HEK293 (cell line): ENCODE results near the gene SMAD4.

ENCODE experiments used
- CTCF ChIA-PET: fragments of 350-600 bp; formaldehyde crosslinking; extraction: SDS; loops from one replicate; lab custom pipeline; 2021; ENCODE audit warnings: antibody characterized with exemption; lab: Yijun Ruan, JAX
- POLR2A ChIA-PET: fragments of 300-600 bp; formaldehyde crosslinking; extraction: SDS; loops from one replicate; lab custom pipeline; 2020; ENCODE audit warnings: antibody characterized with exemption, inconsistent platforms; lab: Yijun Ruan, JAX
- H3K27ac ChIP-seq: fragments of 200-500 bp; sonication (Bioruptor generic); 2 replicates; pipeline ENCODE4 v1.5.1; 2014; ENCODE audit warnings: low read depth, low read length, control low read depth, inconsistent platforms; ENCODE audit errors: extremely low read depth
- H3K36me3 ChIP-seq, 2 experiments: fragments of 200-500 bp in 1 of 2; sonication (Bioruptor generic) in 1 of 2; 1 replicate in 1 of 2; 2 replicates in 1 of 2; pipeline ENCODE4 v1.5.1; 2014 to 2017; ENCODE audit warnings: inconsistent platforms in 2 of 2, low read length in 2 of 2; ENCODE audit not compliant: control insufficient read depth in 2 of 2, insufficient read depth in 1 of 2
- H3K4me1 ChIP-seq: fragments of 200-500 bp; sonication (Bioruptor generic); 2 replicates; pipeline ENCODE4 v1.5.1; 2014; ENCODE audit warnings: mild to moderate bottlenecking, low read length, inconsistent platforms; ENCODE audit not compliant: control insufficient read depth, insufficient read depth
- H3K4me3 ChIP-seq: 2 replicates; pipeline ENCODE4 v1.5.1; 2011; ENCODE audit warnings: low read depth, mild to moderate bottlenecking, control low read depth, low read length, moderate library complexity
- H3K9me3 ChIP-seq: fragments of 200-500 bp; sonication (Bioruptor generic); 2 replicates; pipeline ENCODE4 v1.5.1; 2014; ENCODE audit warnings: low read depth, low read length, inconsistent platforms; ENCODE audit not compliant: control insufficient read depth, insufficient read depth
- BCL11A ChIP-seq: fragments of 450-650 bp; formaldehyde crosslinking; IDR thresholded peaks from 2 replicates; pipeline ENCODE4 v1.5.1; 2016; ENCODE audit warnings: low read depth, missing biosample characterization, missing genetic modification characterization
- BCL11B ChIP-seq: fragments of 450-650 bp; formaldehyde crosslinking; IDR thresholded peaks from 2 replicates; pipeline ENCODE4 v1.5.1; 2016; ENCODE audit warnings: low read depth, missing biosample characterization, missing genetic modification characterization
- GLI2 ChIP-seq: fragments of 450-650 bp; formaldehyde crosslinking; IDR thresholded peaks from 2 replicates; pipeline ENCODE4; 2017; ENCODE audit warnings: missing biosample characterization, missing genetic modification characterization, low read depth, borderline replicate concordance
- INSM2 ChIP-seq: fragments of 450-650 bp; formaldehyde crosslinking; IDR thresholded peaks from 2 replicates; pipeline ENCODE4 v1.5.1; 2016; ENCODE audit warnings: missing biosample characterization, missing genetic modification characterization
- KLF16 ChIP-seq: fragments of 450-650 bp; formaldehyde crosslinking; IDR thresholded peaks from 2 replicates; pipeline ENCODE4 v1.5.1; 2017; ENCODE audit warnings: missing biosample characterization, missing genetic modification characterization
- MEIS1 ChIP-seq: sonication (generic); formaldehyde crosslinking; IDR thresholded peaks from 2 replicates; pipeline ENCODE4 v1.8.1; 2022; ENCODE audit warnings: missing genetic modification reagents, mild to moderate bottlenecking, borderline replicate concordance
- OSR2 ChIP-seq: fragments of 450-650 bp; formaldehyde crosslinking; IDR thresholded peaks from 2 replicates; pipeline ENCODE4 v1.5.1; 2016; ENCODE audit warnings: missing biosample characterization, missing genetic modification characterization
- PRDM1 ChIP-seq: fragments of 450-650 bp; formaldehyde crosslinking; IDR thresholded peaks from 2 replicates; pipeline ENCODE4; 2016; ENCODE audit warnings: missing biosample characterization, missing genetic modification characterization
- PRDM6 ChIP-seq: fragments of 450-650 bp; formaldehyde crosslinking; IDR thresholded peaks from 2 replicates; pipeline ENCODE4 v1.5.1; 2017; ENCODE audit warnings: missing biosample characterization, missing genetic modification characterization
- REST ChIP-seq: fragments of 450-650 bp; formaldehyde crosslinking; IDR thresholded peaks from 2 replicates; pipeline ENCODE4 v1.5.1; 2016; ENCODE audit warnings: missing biosample characterization, missing genetic modification characterization
- SCRT1 ChIP-seq: fragments of 450-650 bp; formaldehyde crosslinking; IDR thresholded peaks from 2 replicates; pipeline ENCODE4 v1.5.1; 2016; ENCODE audit warnings: missing biosample characterization, missing genetic modification characterization, borderline replicate concordance
- SCRT2 ChIP-seq: fragments of 450-650 bp; formaldehyde crosslinking; IDR thresholded peaks from 2 replicates; pipeline ENCODE4 v1.5.1; 2016; ENCODE audit warnings: missing biosample characterization, missing genetic modification characterization
- SP7 ChIP-seq: fragments of 450-650 bp; formaldehyde crosslinking; IDR thresholded peaks from 2 replicates; pipeline ENCODE4 v1.5.1; 2016; ENCODE audit warnings: missing biosample characterization, missing genetic modification characterization
- WT1 ChIP-seq: fragments of 450-650 bp; formaldehyde crosslinking; IDR thresholded peaks from 2 replicates; pipeline ENCODE4 v1.5.1; 2016; ENCODE audit warnings: missing biosample characterization, missing genetic modification characterization
- ZBTB11 ChIP-seq: fragments of 450-650 bp; formaldehyde crosslinking; conservative IDR thresholded peaks from 2 replicates; pipeline ENCODE4 v1.5.1; 2016; ENCODE audit warnings: low read depth, missing biosample characterization, missing genetic modification characterization
- ZNF211 ChIP-seq: fragments of 450-650 bp; formaldehyde crosslinking; IDR thresholded peaks from 2 replicates; pipeline ENCODE4 v1.5.1; 2016; ENCODE audit warnings: low read depth, missing biosample characterization, missing genetic modification characterization
- ZNF239 ChIP-seq: fragments of 450-650 bp; formaldehyde crosslinking; IDR thresholded peaks from 2 replicates; pipeline ENCODE4 v1.5.1; 2016; ENCODE audit warnings: missing biosample characterization, missing genetic modification characterization
- ZNF48 ChIP-seq: fragments of 450-650 bp; formaldehyde crosslinking; IDR thresholded peaks from 2 replicates; pipeline ENCODE4 v1.5.1; 2016; ENCODE audit warnings: missing biosample characterization, missing genetic modification characterization
- ZNF544 ChIP-seq: fragments of 450-650 bp; formaldehyde crosslinking; IDR thresholded peaks from 2 replicates; pipeline ENCODE4 v1.5.0; 2017; ENCODE audit warnings: missing biosample characterization, missing genetic modification characterization
- ZNF549 ChIP-seq: fragments of 450-650 bp; IDR thresholded peaks from 2 replicates; pipeline ENCODE4 v1.5.1; 2018; ENCODE audit warnings: missing biosample characterization, missing genetic modification characterization, mild to moderate bottlenecking, inconsistent platforms, moderate library complexity
- ZNF791 ChIP-seq: fragments of 450-650 bp; formaldehyde crosslinking; IDR thresholded peaks from 2 replicates; pipeline ENCODE4 v1.5.1; 2016; ENCODE audit warnings: missing biosample characterization, missing genetic modification characterization
- ZNF830 ChIP-seq: fragments of 450-650 bp; IDR thresholded peaks from 2 replicates; pipeline ENCODE4 v1.5.0; 2018; ENCODE audit warnings: missing biosample characterization, missing genetic modification characterization, low read depth, mild to moderate bottlenecking, moderate library complexity
- ZNF837 ChIP-seq: fragments of 450-650 bp; formaldehyde crosslinking; IDR thresholded peaks from 2 replicates; pipeline ENCODE4 v1.5.1; 2016; ENCODE audit warnings: missing biosample characterization, missing genetic modification characterization
- ZNF843 ChIP-seq: fragments of 450-650 bp; formaldehyde crosslinking; IDR thresholded peaks from 2 replicates; pipeline ENCODE4 v1.5.1; 2016; ENCODE audit warnings: missing biosample characterization, missing genetic modification characterization
- ZSCAN18 ChIP-seq: fragments of 450-650 bp; formaldehyde crosslinking; IDR thresholded peaks from 2 replicates; pipeline ENCODE4 v1.5.1; 2016; ENCODE audit warnings: missing biosample characterization, missing genetic modification characterization
- ZXDB ChIP-seq: fragments of 450-650 bp; formaldehyde crosslinking; IDR thresholded peaks from 2 replicates; pipeline ENCODE4 v1.5.1; 2016; ENCODE audit warnings: missing biosample characterization, missing genetic modification characterization

Gene SMAD4

GRCh38 chr18:51044928-51045585, 15.0 kb downstream of the SMAD4 start (continued):
- TF ChIP-seq PRDM6 (peak; percentile 91), PRDM1 (peak; percentile 85), ZNF843 (tag by site-specific recombination) (peak; percentile 79), OSR2 (tag by site-specific recombination) (0 out of 2 replicates have a peak, but pooled peaks have one; percentile 29), ZXDB (peak; percentile 69; the same call in 1 of the 2 replicates), WT1 (tag by site-specific recombination) (peak; percentile 41; the same call in 1 of the 2 replicates), INSM2 (tag by site-specific recombination) (peak; percentile 26; the same call in 1 of the 2 replicates), BCL11B (tag by site-specific recombination) (peak; percentile 78; the same call in 1 of the 2 replicates), SCRT1 (tag by site-specific recombination) (peak; percentile 26; the same call in 1 of the 2 replicates)

GRCh38 chr18:51048190-51048589, 18.2 kb downstream of the SMAD4 start:
- CTCF ChIA-PET: interaction anchor here (0.7 kb wide), 1 partner anchor 228 kb away, joined by 3 read pairs; no protein-coding TSS in a partner anchor
- Histone ChIP-seq H3K27ac (no peak overlapping the region), H3K4me1 (peaks cover 17% of the 10 kb centered on the region), H3K4me3 (no peak overlapping the region), H3K9me3 (no peaks in the 10 kb centered on the region), H3K36me3 (peaks cover 19 to 41% of the 10 kb centered on the region in 2 experiments)
- POLR2A ChIA-PET: no interaction called here
- TF ChIP-seq ZNF549 (tag by site-specific recombination) (no peak), BCL11A (no peak), REST (no peak), ZNF211 (tag by site-specific recombination) (no peak), ZNF544 (tag by site-specific recombination) (no peak), ZNF837 (no peak), PRDM1 (no peak), SCRT2 (tag by site-specific recombination) (no peak), ZBTB11 (tag by site-specific recombination) (no peak), ZNF791 (tag by site-specific recombination) (no peak), KLF16 (tag by site-specific recombination) (no peak), ZNF830 (tag by site-specific recombination) (no peak), GLI2 (tag by site-specific recombination) (no peak), ZNF239 (tag by site-specific recombination) (no peak), ZSCAN18 (no peak), SP7 (tag by site-specific recombination) (no peak), ZNF48 (tag by site-specific recombination) (no peak), MEIS1 (CRISPR knock-in tag) (no peak)
